Ishikawa (cell line): ENCODE results near the gene STK26.

Source experiments
- YY1 ChIP-seq: IDR thresholded peaks from 2 replicates; pipeline ENCODE4 v1.6.1; 2012; ENCODE audit warnings: low read depth
- TF ChIP-seq, protein P1 (sequence below): IDR thresholded peaks from 2 replicates; pipeline ENCODE4 v1.6.1; 2012; ENCODE audit warnings: low read depth, mild to moderate bottlenecking

- TF ChIP-seq, protein P1, sequence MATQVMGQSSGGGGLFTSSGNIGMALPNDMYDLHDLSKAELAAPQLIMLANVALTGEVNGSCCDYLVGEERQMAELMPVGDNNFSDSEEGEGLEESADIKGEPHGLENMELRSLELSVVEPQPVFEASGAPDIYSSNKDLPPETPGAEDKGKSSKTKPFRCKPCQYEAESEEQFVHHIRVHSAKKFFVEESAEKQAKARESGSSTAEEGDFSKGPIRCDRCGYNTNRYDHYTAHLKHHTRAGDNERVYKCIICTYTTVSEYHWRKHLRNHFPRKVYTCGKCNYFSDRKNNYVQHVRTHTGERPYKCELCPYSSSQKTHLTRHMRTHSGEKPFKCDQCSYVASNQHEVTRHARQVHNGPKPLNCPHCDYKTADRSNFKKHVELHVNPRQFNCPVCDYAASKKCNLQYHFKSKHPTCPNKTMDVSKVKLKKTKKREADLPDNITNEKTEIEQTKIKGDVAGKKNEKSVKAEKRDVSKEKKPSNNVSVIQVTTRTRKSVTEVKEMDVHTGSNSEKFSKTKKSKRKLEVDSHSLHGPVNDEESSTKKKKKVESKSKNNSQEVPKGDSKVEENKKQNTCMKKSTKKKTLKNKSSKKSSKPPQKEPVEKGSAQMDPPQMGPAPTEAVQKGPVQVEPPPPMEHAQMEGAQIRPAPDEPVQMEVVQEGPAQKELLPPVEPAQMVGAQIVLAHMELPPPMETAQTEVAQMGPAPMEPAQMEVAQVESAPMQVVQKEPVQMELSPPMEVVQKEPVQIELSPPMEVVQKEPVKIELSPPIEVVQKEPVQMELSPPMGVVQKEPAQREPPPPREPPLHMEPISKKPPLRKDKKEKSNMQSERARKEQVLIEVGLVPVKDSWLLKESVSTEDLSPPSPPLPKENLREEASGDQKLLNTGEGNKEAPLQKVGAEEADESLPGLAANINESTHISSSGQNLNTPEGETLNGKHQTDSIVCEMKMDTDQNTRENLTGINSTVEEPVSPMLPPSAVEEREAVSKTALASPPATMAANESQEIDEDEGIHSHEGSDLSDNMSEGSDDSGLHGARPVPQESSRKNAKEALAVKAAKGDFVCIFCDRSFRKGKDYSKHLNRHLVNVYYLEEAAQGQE = no peak
- TF ChIP-seq YY1 = no peak
Observed at GRCh38 chrX:132101206-132101605, 78.1 kb downstream of the STK26 start.
